RPMI7951 (cell line): ENCODE results near the gene TBC1D26. TPM values are rescaled to one million over a fixed set of nuclear protein-coding genes. Genes with fewer than 3 reads are reported as not detected.
A peak's percentile ranks its signal among the peaks of the same experiment; 100 is the strongest.
"Not testable (repeated sequence)": the region's sequence is repeated elsewhere in the genome, so short reads cannot be mapped to it uniquely, and the experiment has no call there.

ENCODE experiments used
- DNase-seq: peaks from one replicate; pipeline ENCODE4 v3.0.0-alpha.2; 2012; ENCODE audit warnings: low read depth
- total RNA-seq: library from RNA; depleted of rRNA; stranded (reverse); fragments of >200 nt; shearing (Covaris generic); gene quantifications from 2 replicates; pipeline ENCODE4 v1.2.3, GENCODE V29; 2014; rRNA removed

The TBC1D26 gene
- not detected in 2 replicates for total RNA-seq

GRCh38 chr17:15731900-15732299 lies at the start of gene TBC1D26:
Gene TBC1D26, plus strand, starts transcription at chr17:15732283. Its CDS starts 3,066 bp downstream, at chr17:15735349.
- not testable (repeated sequence) for DNase-seq

- not testable (repeated sequence) for DNase-seq
Observed at GRCh38 chr17:15683135-15683534, 48.9 kb upstream of the TBC1D26 start.

- DNase-seq: peak; percentile 60
Observed at GRCh38 chr17:15683824-15684478, 48.1 kb upstream of the TBC1D26 start, which contains the start of gene TRIM16. Gene TRIM16, minus strand, starts transcription at chr17:15684311. Its CDS starts 32,702 bp downstream, at chr17:15651609.

GRCh38 chr17:15687494-15687893 lies 44.6 kb upstream of the TBC1D26 start:
- DNase-seq: not testable (repeated sequence)

GRCh38 chr17:15698967-15699366 lies 33.1 kb upstream of the TBC1D26 start:
- DNase-seq: not testable (repeated sequence)

- DNase-seq: peak; percentile 99
Observed at GRCh38 chr17:15699413-15699924, 32.6 kb upstream of the TBC1D26 start, which contains the start of gene ZNF286A. Gene ZNF286A, plus strand, starts transcription at chr17:15699752. Its CDS starts 578 bp downstream, at chr17:15700330.

- DNase-seq: not testable (repeated sequence)
Observed at GRCh38 chr17:15699937-15700336, 32.1 kb upstream of the TBC1D26 start.

GRCh38 chr17:15704239-15704638 lies 27.8 kb upstream of the TBC1D26 start:
- not testable (repeated sequence) for DNase-seq

- DNase-seq: not testable (repeated sequence)
Observed at GRCh38 chr17:15704813-15705212, 27.3 kb upstream of the TBC1D26 start.

GRCh38 chr17:15708879-15709278 lies 23.2 kb upstream of the TBC1D26 start:
- DNase-seq: not testable (repeated sequence)

GRCh38 chr17:15716601-15717563 lies 15.2 kb upstream of the TBC1D26 start:
- DNase-seq: not testable (repeated sequence)

GRCh38 chr17:15730535-15730934 lies 1.5 kb upstream of the TBC1D26 start:
- DNase-seq: not testable (repeated sequence)

- not testable (repeated sequence) for DNase-seq
Observed at GRCh38 chr17:15733174-15733789, 1.2 kb downstream of the TBC1D26 start.

GRCh38 chr17:15736578-15736977 lies 4.5 kb downstream of the TBC1D26 start:
- DNase-seq: not testable (repeated sequence)

- no peak for DNase-seq
Observed at GRCh38 chr17:15738066-15738465, 6.0 kb downstream of the TBC1D26 start.

GRCh38 chr17:15739259-15739658 lies 7.2 kb downstream of the TBC1D26 start:
- not testable (repeated sequence) for DNase-seq

- DNase-seq: not testable (repeated sequence)
Observed at GRCh38 chr17:15740041-15740440, 8.0 kb downstream of the TBC1D26 start.

GRCh38 chr17:15740570-15741120 lies 8.6 kb downstream of the TBC1D26 start:
- DNase-seq: no peak

- DNase-seq: no peak
Observed at GRCh38 chr17:15741624-15742023, 9.5 kb downstream of the TBC1D26 start.

- DNase-seq: no peak
Observed at GRCh38 chr17:15742051-15742795, 10.1 kb downstream of the TBC1D26 start.
